ENCODE measurements around the gene NUP85. TPM values are rescaled to one million over a fixed set of nuclear protein-coding genes. Genes with fewer than 3 reads are reported as not detected.
"Not testable (repeated sequence)": the region's sequence is repeated elsewhere in the genome, so short reads cannot be mapped to it uniquely, and the experiment has no call there.

The NUP85 gene
- total RNA-seq, 1 experiment from 2014 or later = 95.6 TPM

DNA sequence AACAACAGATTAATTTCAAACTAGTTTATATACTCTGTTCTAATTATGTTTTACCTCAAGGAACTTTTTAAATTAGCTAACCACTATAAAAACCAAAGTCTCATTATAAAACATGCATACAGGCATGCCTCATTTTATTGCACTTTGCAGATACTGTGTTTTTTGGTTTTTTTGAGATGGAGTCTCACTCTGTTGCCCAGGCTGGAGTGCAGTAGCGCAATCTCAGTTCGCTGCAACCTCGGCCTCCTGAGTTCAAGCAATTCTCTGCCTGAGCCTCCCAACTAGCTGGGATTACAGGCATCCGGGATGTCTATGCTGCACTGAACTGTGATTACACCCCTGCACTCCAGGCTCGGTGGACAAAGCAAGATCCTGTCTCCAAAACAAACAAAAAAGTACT is 42.4 kb upstream of the NUP85 start:
- H3K4me3 ChIP-seq (ENCODE audit: low read length) = no peak overlapping the region
- no peak overlapping the region for H3K9ac ChIP-seq (ENCODE audit: low read length)
- H3K9me2 ChIP-seq (replicated peaks; ENCODE audit: low read length) = no peaks in the 10 kb centered on the region
- no peak for TF ChIP-seq EZH2 (IDR thresholded peaks at IDR 0.05; ENCODE audit: low read length, unreplicated experiment)
- TF ChIP-seq, protein P1, sequence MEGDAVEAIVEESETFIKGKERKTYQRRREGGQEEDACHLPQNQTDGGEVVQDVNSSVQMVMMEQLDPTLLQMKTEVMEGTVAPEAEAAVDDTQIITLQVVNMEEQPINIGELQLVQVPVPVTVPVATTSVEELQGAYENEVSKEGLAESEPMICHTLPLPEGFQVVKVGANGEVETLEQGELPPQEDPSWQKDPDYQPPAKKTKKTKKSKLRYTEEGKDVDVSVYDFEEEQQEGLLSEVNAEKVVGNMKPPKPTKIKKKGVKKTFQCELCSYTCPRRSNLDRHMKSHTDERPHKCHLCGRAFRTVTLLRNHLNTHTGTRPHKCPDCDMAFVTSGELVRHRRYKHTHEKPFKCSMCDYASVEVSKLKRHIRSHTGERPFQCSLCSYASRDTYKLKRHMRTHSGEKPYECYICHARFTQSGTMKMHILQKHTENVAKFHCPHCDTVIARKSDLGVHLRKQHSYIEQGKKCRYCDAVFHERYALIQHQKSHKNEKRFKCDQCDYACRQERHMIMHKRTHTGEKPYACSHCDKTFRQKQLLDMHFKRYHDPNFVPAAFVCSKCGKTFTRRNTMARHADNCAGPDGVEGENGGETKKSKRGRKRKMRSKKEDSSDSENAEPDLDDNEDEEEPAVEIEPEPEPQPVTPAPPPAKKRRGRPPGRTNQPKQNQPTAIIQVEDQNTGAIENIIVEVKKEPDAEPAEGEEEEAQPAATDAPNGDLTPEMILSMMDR (conservative IDR thresholded peaks at IDR 0.05; ENCODE audit: low read depth, low read length) = no peak
- TF ChIP-seq EZH2phosphoT487 (IDR thresholded peaks at IDR 0.05; ENCODE audit: borderline replicate concordance, low read length) = no peak
- CTCF ChIA-PET = no interaction called here
- H3K4me1 ChIP-seq (ENCODE audit: insufficient read depth, low read length) = peaks cover 25% of the 10 kb centered on the region
- H3K9me3 ChIP-seq (ENCODE audit: low read length) = no peaks in the 10 kb centered on the region
- POLR2A ChIA-PET (ENCODE audit: unreplicated experiment) = no interaction called here
- H3K79me2 ChIP-seq (ENCODE audit: low read length) = peaks cover 13% of the 10 kb centered on the region; the same call in 1 of the 2 replicates
- H4K20me1 ChIP-seq (ENCODE audit: low read length) = no peaks in the 10 kb centered on the region
- no peak for ATAC-seq
- peaks cover 24% of the 10 kb centered on the region for H3F3A ChIP-seq (ENCODE audit: low read length, unreplicated experiment)
- H3K27me3 ChIP-seq (ENCODE audit: low read length) = no peaks in the 10 kb centered on the region
- H3K27ac ChIP-seq (ENCODE audit: low read length) = no peak overlapping the region
- no peak for DNase-seq
- intact Hi-C loops (cut with micrococcal nuclease) = no loop called here
- H2AFZ ChIP-seq (ENCODE audit: low read length) = no peak overlapping the region
- no peak overlapping the region for H3K4me2 ChIP-seq (ENCODE audit: low read length)
- BruUV-seq (replicated peaks) = no TSS peak
- peaks cover 22% of the 10 kb centered on the region for H3K36me3 ChIP-seq (ENCODE audit: low read depth, low read length)

DNA sequence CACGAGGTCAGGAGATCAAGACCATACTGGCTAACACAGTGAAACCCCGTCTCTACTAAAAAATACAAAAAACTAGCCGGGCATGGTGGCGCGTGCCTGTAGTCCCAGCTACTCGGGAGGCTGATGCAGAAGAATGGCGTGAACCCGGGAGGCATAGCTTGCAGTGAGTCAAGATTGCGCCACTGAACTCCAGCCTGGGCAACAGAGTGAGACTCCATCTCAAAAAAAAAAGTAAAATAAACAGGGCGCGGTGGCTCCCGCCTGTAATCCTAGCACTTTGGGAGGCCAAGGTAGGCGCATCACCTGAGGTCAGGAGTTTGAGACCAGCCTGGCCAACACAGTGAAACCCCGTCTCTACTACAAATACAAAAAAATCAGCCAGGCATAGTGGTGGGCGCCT is 40.9 kb upstream of the NUP85 start:
- H2AFZ ChIP-seq (ENCODE audit: low read length); BruUV-seq (replicated peaks); H3K4me2 ChIP-seq (ENCODE audit: low read length); H3K9me2 ChIP-seq (replicated peaks; ENCODE audit: low read length); H4K20me1 ChIP-seq (ENCODE audit: low read length); DNase-seq; ATAC-seq; H3K9ac ChIP-seq (ENCODE audit: low read length); H3K4me3 ChIP-seq (ENCODE audit: low read length); intact Hi-C loops (cut with micrococcal nuclease); H3K27ac ChIP-seq (ENCODE audit: low read length); H3K27me3 ChIP-seq (ENCODE audit: low read length); H3K9me3 ChIP-seq (ENCODE audit: low read length): not testable (repeated sequence)
- H3K79me2 ChIP-seq (ENCODE audit: low read length) = peaks cover 23% of the 10 kb centered on the region
- H3K36me3 ChIP-seq (ENCODE audit: low read depth, low read length) = peaks cover 31% of the 10 kb centered on the region
- peaks cover 12% of the 10 kb centered on the region for H3K4me1 ChIP-seq (ENCODE audit: insufficient read depth, low read length)
- POLR2A ChIA-PET (ENCODE audit: unreplicated experiment) = interaction anchor here (0.6 kb wide), 1 partner anchor 74 kb away, joined by 5 read pairs; no protein-coding TSS in a partner anchor
- CTCF ChIA-PET = interaction anchor here (0.6 kb wide), 2 partner anchors 132 to 133 kb away, joined by 3 to 13 read pairs; no protein-coding TSS in a partner anchor
- peaks cover 12% of the 10 kb centered on the region for H3F3A ChIP-seq (ENCODE audit: low read length, unreplicated experiment)

DNA sequence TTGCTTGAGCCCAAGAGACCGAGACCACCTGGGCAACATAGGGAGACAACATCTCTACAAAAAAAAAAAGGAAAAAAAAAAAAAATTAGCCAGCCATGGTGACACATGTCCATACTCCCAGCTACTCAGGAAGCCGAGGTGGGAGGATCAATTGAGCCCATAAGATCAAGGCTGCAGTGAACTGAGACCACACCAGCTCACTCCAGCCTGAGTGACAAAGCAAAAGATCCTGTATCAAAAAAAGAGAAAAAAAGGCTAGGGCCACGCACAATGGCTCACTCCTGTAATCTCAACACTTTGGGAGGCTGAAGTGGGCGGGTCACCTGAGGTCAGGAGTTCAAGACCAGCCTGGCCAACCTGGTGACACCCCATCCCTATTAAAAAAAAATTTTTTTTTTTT is 36.5 kb upstream of the NUP85 start:
- DNase-seq (no peak), ATAC-seq (no peak)
- intact Hi-C loops (cut with micrococcal nuclease) = no loop called here
- Histone ChIP-seq H3K36me3 (ENCODE audit: low read depth, low read length) (peaks cover 60% of the 10 kb centered on the region), H3K79me2 (ENCODE audit: low read length) (peaks cover 63% of the 10 kb centered on the region), H3K9me3 (ENCODE audit: low read length) (no peaks in the 10 kb centered on the region), H4K20me1 (ENCODE audit: low read length) (peaks cover 3% of the 10 kb centered on the region), H3K9me2 (replicated peaks; ENCODE audit: low read length) (no peaks in the 10 kb centered on the region), H3K9ac (ENCODE audit: low read length) (no peak overlapping the region), H3K4me1 (ENCODE audit: insufficient read depth, low read length) (no peaks in the 10 kb centered on the region), H3K4me2 (ENCODE audit: low read length) (no peak overlapping the region), H2AFZ (ENCODE audit: low read length) (no peak overlapping the region), H3K4me3 (ENCODE audit: low read length) (no peak overlapping the region), H3F3A (ENCODE audit: low read length, unreplicated experiment) (no peaks in the 10 kb centered on the region), H3K27ac (ENCODE audit: low read length) (no peak overlapping the region), H3K27me3 (ENCODE audit: low read length) (no peaks in the 10 kb centered on the region)
- ChIA-PET CTCF (no interaction called here), POLR2A (ENCODE audit: unreplicated experiment) (no interaction called here)
- BruUV-seq (replicated peaks) = no TSS peak
- TF ChIP-seq EZH2phosphoT487 (IDR thresholded peaks at IDR 0.05; ENCODE audit: borderline replicate concordance, low read length) (no peak), EZH2 (IDR thresholded peaks at IDR 0.05; ENCODE audit: low read length, unreplicated experiment) (no peak)
- TF ChIP-seq, protein P1 (conservative IDR thresholded peaks at IDR 0.05; ENCODE audit: low read depth, low read length) = no peak
